ES-I3 (cell line): ENCODE data around the gene TTC21A.

Experiments used
- H3K36me3 ChIP-seq: 2 replicates; pipeline ENCODE4 v1.6.1; 2013; ENCODE audit warnings: mild to moderate bottlenecking, low read length, control low read depth, moderate library complexity; ENCODE audit not compliant: insufficient read depth
- H3K4me1 ChIP-seq: 2 replicates; pipeline ENCODE4 v1.6.1; 2013; ENCODE audit warnings: mild to moderate bottlenecking, control low read depth, low read length; ENCODE audit not compliant: insufficient read depth
- H3K9ac ChIP-seq: 2 replicates; pipeline ENCODE4 v1.6.1; 2013; ENCODE audit warnings: low read depth, mild to moderate bottlenecking, low read length, moderate library complexity
- H3K9me3 ChIP-seq: 2 replicates; pipeline ENCODE4 v1.6.1; 2013; ENCODE audit warnings: mild to moderate bottlenecking, low read length, moderate library complexity; ENCODE audit not compliant: control insufficient read depth, insufficient read depth

TTC21A gene

DNA sequence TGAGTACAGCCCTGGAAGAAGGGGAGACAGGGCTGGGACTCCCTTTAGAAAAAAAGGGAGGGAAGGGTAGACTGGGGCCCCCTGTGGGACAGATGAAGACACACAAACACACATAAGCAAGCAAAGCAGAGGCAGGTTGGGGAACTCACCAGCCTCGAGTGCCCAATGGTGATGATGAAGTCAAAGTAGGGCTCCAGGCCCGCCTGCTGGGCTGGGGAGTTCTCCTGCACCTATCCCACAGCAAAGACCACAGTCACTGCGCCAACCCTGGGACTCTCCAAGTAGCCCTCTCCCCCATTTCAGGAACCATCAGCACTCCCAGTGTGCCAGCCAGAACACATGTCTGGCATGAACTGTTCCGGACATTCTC, 4.2 kb upstream of the TTC21A start:
- no peaks in the 10 kb centered on the region for H3K9me3 ChIP-seq
- H3K4me1 ChIP-seq, result no peaks in the 10 kb centered on the region
- H3K36me3 ChIP-seq, result no peaks in the 10 kb centered on the region
- no peak overlapping the region for H3K9ac ChIP-seq

DNA sequence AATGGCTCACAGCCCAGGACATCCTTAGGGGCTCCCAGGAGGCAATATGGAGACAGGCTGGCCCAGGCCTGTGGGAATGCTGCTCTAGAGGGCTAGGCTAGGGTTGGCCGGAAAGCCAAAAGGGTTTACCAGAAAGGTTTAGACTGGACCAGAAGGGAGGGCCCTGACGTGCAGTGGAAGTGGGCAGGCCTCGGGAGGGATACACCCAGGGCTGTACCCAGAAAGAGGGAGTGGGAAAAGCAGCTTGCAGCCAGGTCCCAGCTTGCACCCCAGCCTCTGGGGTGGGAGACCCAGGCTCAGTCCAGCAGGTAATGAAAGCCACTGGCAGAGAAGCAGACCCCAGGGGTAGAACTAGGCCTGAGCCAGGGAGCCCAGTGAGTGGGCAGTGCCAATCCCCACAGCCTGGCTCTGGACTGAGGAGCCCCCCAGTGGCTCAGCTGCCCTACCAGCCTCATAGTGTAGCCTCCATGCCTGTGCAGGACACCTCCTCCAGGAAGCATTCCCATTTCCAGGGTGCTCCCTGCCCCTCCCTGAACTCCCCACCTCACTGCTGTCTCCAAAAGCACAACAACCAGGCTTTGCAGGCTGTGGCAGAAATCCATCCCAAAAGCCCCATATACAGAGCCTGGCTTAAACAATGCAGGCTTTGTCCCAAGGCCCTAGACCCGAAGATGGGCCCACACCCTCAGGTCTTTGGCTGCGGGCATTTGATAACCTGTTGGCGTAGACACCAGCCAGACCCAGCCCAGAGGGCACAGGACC, 3.5 kb upstream of the TTC21A start:
- Histone ChIP-seq H3K9ac (no peak overlapping the region), H3K4me1 (no peaks in the 10 kb centered on the region), H3K9me3 (no peaks in the 10 kb centered on the region), H3K36me3 (no peaks in the 10 kb centered on the region)

DNA sequence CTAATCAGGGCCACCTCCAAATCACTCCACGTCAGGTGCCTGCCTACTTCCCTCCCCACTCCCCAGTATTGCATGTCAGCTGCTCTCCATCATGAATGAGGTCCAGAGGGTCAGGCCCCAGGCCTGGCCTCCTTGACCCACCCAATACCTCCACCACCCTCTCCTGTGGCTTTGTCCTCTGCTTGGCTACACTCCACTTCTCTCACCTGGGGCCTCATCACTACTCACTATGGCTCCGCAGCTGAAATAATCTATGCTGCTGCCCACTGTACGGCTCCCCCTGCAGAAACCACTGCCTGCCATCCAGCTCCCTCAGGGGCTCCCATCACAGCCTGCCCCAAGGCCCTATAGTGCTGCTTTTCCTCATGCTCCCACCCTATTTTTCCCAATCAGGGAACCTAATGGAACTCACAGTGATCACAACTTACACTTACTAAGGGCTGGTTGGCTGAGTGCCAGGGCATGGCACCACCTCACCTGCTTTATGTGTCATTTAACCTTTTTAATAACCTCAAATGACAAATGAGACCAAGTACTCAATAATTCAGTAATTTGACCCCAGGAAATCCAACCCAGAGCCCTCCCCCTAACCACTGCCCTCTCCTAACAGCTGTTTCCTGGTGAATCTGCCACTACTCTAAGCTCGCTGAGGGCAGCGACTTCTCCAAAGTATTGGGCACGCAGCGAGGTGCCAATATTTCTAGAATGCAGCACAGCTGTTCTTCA, 2.4 kb upstream of the TTC21A start:
- no peak overlapping the region for H3K9ac ChIP-seq
- no peaks in the 10 kb centered on the region for H3K4me1 ChIP-seq

DNA sequence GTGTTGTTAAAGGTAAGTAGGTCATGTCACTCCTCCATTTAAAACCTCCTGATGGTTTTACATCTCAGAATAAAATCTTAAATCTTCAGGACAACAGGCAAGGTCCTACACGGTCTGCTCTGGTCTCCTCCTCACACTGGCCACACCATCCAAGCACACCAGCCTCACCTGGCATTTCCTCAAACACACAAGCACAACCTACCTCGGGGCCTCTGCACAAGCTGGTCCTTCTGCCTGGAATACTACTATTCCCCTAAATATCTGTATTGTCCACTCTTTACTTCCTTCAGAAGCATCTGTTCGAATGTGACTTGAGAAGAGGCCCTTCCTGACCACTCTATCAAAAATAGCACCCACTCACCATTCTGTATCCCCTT, 1.8 kb upstream of the TTC21A start:
- H3K9ac ChIP-seq, result no peak overlapping the region
- H3K9me3 ChIP-seq, result no peaks in the 10 kb centered on the region
- no peaks in the 10 kb centered on the region for H3K4me1 ChIP-seq
- H3K36me3 ChIP-seq, result no peaks in the 10 kb centered on the region

More for the DNA sequence above, 2.4 kb upstream of the TTC21A start:
- no peaks in the 10 kb centered on the region for H3K36me3 ChIP-seq
- H3K9me3 ChIP-seq, result no peaks in the 10 kb centered on the region

DNA sequence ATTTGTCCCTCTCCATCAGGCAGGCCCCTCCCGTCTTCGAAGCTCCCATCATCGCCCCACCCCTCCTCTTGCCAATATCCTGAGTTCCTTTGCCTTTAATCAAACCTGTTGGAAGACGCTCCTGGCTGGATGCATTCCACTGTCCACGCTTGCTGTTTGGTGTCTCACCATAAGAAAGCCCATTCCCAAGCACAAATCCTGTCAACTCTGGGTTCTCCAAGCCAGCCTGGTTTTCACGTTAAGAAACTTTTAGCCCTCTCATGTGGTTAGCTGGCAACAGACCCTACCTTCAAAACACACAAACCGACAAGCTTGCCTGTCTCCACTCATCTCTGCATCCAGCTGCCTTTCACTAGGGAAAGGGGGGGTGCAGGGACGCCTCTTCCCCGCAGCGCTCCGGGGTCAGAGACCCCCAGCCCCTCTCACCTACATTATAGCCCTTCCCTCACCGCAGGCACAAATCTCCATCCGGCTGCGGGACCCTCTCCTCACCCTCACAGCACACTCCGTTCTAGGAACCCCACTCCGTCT, 1.1 kb upstream of the TTC21A start:
- H3K9me3 ChIP-seq, result no peaks in the 10 kb centered on the region
- no peaks in the 10 kb centered on the region for H3K36me3 ChIP-seq
- H3K4me1 ChIP-seq, result no peaks in the 10 kb centered on the region
- H3K9ac ChIP-seq, result peak overlapping the region; percentile 95

DNA sequence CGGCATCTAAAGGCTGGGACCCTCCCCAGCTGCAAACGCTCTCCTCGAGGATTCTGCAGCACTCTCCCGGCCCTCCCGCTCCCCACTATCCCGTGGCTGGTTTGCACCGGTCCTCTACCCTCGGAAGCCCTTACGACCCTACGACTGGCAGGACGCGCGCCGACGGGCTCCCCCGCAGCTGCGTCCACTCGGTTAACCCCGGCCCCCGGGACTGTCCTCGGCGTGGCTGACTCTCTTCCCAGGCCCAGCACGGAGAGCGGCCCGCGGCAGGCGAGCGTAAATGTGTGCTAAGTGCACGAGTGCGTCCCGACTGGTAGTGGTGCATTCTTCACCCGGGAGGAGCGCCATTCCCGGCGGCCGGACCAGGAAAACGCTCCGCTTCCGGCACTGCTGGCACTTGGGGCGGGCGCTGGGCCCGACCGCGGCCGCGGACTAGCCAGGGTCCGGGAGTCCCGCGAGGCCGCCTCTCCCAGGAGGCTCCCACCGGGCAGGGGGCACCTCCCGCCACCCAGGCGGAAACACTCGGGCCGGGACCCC, 561 bp upstream of the TTC21A start:
- Histone ChIP-seq H3K36me3 (no peaks in the 10 kb centered on the region), H3K9ac (peak overlapping the region; percentile 95), H3K9me3 (no peaks in the 10 kb centered on the region), H3K4me1 (no peaks in the 10 kb centered on the region)

DNA sequence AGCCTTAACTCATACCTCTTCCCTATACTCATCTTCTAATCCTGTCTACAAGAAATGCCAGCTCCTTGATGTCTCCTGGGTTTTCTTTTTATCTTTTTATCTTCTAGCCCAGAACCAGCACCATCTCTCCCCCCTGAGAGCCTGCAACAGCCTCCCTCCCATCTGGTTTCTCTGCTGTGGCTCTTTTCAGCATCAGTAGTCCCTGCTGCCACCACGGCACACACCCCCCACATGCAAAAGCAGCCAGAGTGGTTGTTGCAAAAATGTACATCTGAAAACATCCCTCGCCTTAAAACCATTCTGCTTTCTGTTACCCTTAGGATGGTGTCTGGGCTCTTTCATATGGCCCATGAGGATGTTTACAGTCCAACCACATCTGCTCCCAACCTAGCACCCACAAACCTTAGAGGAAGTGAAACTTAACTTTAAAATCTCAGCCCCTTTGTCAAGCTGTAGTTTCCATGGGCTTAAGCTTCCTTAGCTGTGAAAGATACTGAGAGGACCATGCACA, 775 bp downstream of the TTC21A start:
- Histone ChIP-seq H3K4me1 (no peaks in the 10 kb centered on the region), H3K9ac (peak overlapping the region; percentile 95), H3K9me3 (no peaks in the 10 kb centered on the region), H3K36me3 (no peaks in the 10 kb centered on the region)

DNA sequence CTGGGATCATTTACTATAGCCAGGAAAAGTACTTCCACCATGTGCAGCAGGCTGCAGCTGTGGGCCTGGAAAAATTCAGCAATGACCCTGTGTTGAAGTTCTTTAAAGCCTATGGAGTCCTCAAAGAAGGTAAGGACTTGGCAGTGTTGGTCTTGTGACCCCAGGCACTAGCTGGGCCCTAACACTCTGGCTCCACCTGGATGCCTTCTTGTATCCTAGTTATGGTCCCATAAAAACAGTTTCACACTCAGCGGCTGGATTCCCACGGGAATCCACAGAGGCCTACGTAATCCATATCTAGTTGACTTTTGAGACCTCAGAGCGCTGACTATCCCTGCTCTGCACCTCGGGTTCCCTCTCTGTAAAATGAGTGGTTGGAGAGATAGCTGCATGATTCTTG, 1.6 kb downstream of the TTC21A start:
- Histone ChIP-seq H3K9ac (no peak overlapping the region), H3K36me3 (no peaks in the 10 kb centered on the region), H3K9me3 (no peaks in the 10 kb centered on the region), H3K4me1 (no peaks in the 10 kb centered on the region)

DNA sequence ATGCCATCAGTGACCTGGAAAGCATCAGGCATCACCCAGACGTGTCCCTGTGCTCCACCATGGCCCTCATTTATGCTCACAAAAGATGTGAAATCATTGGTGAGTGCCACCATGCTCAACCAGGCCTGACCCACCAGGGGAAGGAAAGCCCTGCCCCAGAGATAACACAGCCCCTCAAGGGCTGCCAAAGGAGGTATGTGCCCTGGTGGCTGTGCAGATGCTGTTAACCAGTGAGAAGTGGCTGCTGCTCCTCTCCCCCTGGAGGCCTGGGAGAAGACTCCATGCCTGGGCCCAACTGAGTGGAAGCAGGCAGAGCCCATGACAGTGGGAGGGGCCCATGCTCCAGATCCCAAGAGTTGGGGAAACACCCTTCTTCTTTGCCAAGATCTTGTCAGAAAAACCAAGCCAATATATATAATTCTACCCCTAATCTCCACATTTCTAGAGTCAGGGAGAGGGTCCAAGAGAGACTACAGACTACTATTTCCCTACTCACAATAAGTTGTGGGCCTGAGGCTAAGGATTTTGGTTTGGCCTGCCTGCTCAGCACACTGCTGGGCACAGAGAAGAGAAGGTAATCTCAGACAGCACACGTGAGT, 2.7 kb downstream of the TTC21A start:
- Histone ChIP-seq H3K4me1 (no peaks in the 10 kb centered on the region), H3K9ac (no peak overlapping the region)

DNA sequence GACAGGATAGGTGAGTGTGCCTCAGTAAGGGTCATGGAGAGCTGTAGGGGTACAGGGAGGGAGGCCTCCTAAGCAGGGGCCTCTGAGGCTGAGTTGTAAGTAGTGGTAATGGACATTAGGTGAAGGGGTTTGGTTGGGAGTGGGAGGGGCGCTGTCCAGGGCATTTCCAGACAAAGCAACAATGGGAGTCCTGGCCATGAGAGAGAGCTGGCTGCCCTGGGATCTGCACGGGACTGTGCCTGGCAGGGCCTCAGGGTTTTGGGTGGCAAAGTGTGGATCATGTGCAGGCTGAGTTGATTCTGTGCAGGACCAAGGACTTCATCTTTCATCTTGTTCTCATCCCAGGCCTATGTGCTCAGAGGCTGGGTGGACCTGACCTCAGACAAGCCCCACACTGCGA, 4.6 kb downstream of the TTC21A start:
- Histone ChIP-seq H3K9ac (no peak overlapping the region), H3K9me3 (no peaks in the 10 kb centered on the region), H3K4me1 (no peaks in the 10 kb centered on the region), H3K36me3 (no peaks in the 10 kb centered on the region)

More for the DNA sequence above, 2.7 kb downstream of the TTC21A start:
- H3K36me3 ChIP-seq, result no peaks in the 10 kb centered on the region
- H3K9me3 ChIP-seq, result no peaks in the 10 kb centered on the region

DNA sequence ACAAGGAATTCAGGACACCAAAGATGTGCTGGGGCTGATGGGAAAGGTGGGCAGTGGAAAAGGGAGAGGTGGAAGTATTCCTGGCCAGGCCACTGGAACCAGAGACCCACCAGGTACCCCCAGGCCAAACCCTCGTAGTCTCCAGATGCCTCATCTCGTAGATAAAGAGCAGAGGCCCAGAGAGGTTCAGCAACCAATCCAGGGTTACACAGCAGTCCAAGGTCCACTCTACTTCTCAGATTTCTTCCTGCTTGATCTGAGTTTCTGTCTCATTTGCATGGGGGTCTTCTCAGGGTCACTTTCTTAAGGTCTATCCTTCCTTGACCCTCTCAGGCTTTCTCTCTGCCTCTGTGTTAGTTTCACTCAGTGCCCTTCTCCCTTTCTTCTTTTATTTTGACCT, 5.1 kb downstream of the TTC21A start:
- Histone ChIP-seq H3K9me3 (no peaks in the 10 kb centered on the region), H3K4me1 (no peaks in the 10 kb centered on the region), H3K9ac (no peak overlapping the region), H3K36me3 (no peaks in the 10 kb centered on the region)

DNA sequence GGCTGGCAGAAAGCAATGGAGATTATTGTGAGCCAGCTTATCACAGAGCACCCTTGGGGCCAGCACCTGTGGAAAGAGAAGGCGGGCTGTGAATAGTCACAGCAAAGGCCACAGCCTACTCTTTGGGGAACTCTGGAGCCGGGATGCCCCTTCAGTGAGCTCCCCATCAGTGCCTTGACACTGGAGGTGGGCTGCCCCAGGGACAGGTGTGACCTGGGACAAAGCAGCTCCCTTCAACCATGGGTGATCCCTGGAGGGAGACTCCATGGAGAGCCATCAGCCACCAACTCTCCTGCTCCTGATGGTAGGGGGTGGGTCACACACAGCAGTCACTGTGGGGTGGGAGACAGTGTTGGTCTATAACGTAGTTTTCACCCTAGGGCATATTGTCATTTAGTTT, 5.8 kb downstream of the TTC21A start:
- H3K9ac ChIP-seq, result no peak overlapping the region
- H3K36me3 ChIP-seq, result no peaks in the 10 kb centered on the region
- no peaks in the 10 kb centered on the region for H3K9me3 ChIP-seq
- no peaks in the 10 kb centered on the region for H3K4me1 ChIP-seq

DNA sequence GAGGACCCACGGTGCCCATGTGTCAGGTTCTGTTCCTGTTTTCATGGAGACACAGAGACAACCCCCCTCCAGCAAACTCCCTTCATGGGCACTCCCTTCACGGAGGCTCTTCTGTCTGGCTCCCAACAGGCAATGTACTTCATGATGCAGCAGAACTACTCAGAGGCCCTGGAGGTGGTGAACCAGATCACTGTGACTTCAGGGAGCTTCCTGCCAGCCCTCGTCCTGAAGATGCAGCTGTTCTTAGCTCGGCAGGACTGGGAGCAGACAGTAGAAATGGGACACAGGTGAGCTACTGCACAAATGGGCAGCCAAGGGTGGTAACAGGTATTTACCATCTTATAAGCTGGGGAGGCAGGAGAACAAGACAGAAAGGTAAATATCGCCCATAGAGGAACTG, 7.0 kb downstream of the TTC21A start:
- Histone ChIP-seq H3K36me3 (no peaks in the 10 kb centered on the region), H3K9me3 (no peaks in the 10 kb centered on the region), H3K9ac (no peak overlapping the region), H3K4me1 (no peaks in the 10 kb centered on the region)

DNA sequence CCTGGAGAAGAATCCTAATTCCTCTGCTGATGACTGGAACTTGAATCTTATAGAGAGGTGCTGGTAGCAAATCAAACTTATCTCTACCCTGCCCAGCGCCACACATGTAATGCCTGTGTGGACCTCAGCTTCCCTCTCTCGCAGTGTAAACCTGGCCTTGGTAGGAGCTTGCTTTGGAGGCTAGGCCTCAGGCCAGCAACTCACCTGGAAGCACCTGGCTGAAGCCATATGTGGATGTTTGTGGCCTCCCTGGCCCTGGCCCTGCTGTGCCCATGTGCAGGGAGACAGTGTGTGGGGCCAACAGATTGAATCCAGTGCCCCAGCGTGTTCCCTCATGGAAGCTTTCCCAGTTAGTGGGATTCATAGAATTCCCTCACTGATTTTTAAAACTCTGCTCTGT, 8.4 kb downstream of the TTC21A start:
- no peak overlapping the region for H3K9ac ChIP-seq
- no peaks in the 10 kb centered on the region for H3K36me3 ChIP-seq
- no peaks in the 10 kb centered on the region for H3K4me1 ChIP-seq
- H3K9me3 ChIP-seq, result no peaks in the 10 kb centered on the region
